Uterus (tissue), 2 donors: ENCODE measurements around the gene KIFC1.
"Not testable (repeated sequence)": the region's sequence is repeated elsewhere in the genome, so short reads cannot be mapped to it uniquely, and the experiment has no call there.

Source experiments
- POLR2A ChIP-seq, 2 donors: fragments of 450-650 bp; IDR thresholded peaks; one replicate each; pipeline ENCODE4 v1.6.1; 2016; ENCODE audit warnings: antibody characterized with exemption in 2 of 2, mild to moderate bottlenecking in 1 of 2, moderate library complexity in 1 of 2
- TF ChIP-seq, protein P1 (sequence below), 4 experiments: fragments of 200-600 bp in 2 of 4; fragments of 450-650 bp in 2 of 4; sonication (generic) in 2 of 4; IDR thresholded peaks; one replicate each; pipeline ENCODE4 v1.5.1; 2016 to 2019; ENCODE audit warnings: antibody characterized with exemption in 4 of 4, mild to moderate bottlenecking in 2 of 4, moderate library complexity in 1 of 4

GRCh38 chr6:33367715-33368025 lies 24.0 kb upstream of the KIFC1 start:
- TF ChIP-seq, protein P1, sequence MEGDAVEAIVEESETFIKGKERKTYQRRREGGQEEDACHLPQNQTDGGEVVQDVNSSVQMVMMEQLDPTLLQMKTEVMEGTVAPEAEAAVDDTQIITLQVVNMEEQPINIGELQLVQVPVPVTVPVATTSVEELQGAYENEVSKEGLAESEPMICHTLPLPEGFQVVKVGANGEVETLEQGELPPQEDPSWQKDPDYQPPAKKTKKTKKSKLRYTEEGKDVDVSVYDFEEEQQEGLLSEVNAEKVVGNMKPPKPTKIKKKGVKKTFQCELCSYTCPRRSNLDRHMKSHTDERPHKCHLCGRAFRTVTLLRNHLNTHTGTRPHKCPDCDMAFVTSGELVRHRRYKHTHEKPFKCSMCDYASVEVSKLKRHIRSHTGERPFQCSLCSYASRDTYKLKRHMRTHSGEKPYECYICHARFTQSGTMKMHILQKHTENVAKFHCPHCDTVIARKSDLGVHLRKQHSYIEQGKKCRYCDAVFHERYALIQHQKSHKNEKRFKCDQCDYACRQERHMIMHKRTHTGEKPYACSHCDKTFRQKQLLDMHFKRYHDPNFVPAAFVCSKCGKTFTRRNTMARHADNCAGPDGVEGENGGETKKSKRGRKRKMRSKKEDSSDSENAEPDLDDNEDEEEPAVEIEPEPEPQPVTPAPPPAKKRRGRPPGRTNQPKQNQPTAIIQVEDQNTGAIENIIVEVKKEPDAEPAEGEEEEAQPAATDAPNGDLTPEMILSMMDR (IDR thresholded peaks at IDR 0.05): not testable (repeated sequence)
- TF ChIP-seq POLR2A (IDR thresholded peaks at IDR 0.05): not testable (repeated sequence)
